Heart left ventricle (tissue), 13 donors: Measurements from ENCODE around the gene CSRP2.

Source experiments
- POLR2A ChIP-seq, 2 donors: fragments of 450-650 bp; IDR thresholded peaks; one replicate each; pipeline ENCODE4 v1.6.1; 2017; ENCODE audit warnings: antibody characterized with exemption in 2 of 2, mild to moderate bottlenecking in 2 of 2, moderate library complexity in 2 of 2
- TF ChIP-seq, protein P1 (sequence below), 12 donors: fragments of 200-600 bp; sonication (generic) in 4 of 12; IDR thresholded peaks; one replicate each; pipeline versions ENCODE4 v1.5.0 to v1.8.0; 2018 to 2022; ENCODE audit warnings: antibody characterized with exemption in 12 of 12, mild to moderate bottlenecking in 5 of 12
- donor health status: ischemic (EF 13 %, LVEDD 7.1; RV severe dilation, severe dysfunction).
- donor health status: DM: no; HTN: yes; CAD: no.
- donor health status: DM: no; HTN: no; CAD: no.
- donor health status: ischemic (EF 25% LVEDD 6.9; RV normal size, moderate dysfunction).
- donor health status: ischemic (EF 25% LVEDD 5.7; RV mildly dilated, moderate dysfunction).
- donor health status: ischemic (EF 35%, LVEDD 5.7; RV mildly dilated, moderate dysfunction).
- donor health status: nonischemic (EF 11% LVEDD 7.7; RV severe dilation, severe dysfunction).
- donor health status: DM: yes; HTN: yes; CAD: no.
- donor health status: PGD.
- donor health status: ischemic (EF 29% LVEDD 5.4; RV normal size, mild dysfunction).
- donor health status: nonischemic (EF 23%, LVEDD 6.1; RV moderate dilation, normal function).

DNA sequence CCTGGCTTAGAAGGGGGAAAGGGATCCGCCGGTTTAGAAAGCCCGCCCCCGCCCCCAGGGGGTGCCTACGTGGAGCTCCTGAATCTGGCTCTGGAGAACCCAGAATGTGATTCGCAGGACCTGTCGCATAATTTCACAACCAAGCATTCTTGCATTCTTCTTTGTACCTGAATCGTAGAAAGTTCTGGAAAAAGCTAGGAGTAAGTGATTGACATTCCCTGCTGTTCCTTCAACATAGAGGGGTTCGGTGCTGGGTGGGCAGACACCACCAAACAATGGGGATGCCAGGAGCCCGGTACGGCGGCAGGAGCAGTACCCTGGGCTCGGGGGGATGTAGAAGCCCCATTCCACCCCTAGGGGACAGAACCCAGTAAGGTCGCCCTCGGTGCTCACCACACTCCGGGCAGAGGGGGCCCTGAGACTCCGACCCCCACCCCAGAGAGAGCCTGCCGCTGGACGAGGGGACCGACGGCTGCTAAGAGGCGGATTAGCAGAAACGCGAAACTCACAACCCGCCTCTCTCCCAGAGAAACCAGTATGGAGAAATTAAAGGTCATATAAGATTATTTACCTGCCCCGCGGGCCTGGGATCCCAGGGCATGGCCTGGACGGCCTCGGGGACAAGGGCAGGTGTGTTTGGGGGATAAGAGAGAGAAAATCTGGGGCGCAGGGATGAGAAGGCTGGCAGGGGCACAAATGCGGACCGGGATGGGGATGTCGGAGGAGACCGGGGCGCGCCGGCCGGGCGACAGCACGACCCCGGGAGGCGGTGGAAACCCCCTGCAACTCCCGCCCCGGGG is 520 bp downstream of the CSRP2 start:
- TF ChIP-seq, protein P1, sequence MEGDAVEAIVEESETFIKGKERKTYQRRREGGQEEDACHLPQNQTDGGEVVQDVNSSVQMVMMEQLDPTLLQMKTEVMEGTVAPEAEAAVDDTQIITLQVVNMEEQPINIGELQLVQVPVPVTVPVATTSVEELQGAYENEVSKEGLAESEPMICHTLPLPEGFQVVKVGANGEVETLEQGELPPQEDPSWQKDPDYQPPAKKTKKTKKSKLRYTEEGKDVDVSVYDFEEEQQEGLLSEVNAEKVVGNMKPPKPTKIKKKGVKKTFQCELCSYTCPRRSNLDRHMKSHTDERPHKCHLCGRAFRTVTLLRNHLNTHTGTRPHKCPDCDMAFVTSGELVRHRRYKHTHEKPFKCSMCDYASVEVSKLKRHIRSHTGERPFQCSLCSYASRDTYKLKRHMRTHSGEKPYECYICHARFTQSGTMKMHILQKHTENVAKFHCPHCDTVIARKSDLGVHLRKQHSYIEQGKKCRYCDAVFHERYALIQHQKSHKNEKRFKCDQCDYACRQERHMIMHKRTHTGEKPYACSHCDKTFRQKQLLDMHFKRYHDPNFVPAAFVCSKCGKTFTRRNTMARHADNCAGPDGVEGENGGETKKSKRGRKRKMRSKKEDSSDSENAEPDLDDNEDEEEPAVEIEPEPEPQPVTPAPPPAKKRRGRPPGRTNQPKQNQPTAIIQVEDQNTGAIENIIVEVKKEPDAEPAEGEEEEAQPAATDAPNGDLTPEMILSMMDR (IDR thresholded peaks at IDR 0.05), result peak in 3 of 12 donors; percentile 15 to 23 (median 19)
- TF ChIP-seq POLR2A (IDR thresholded peaks at IDR 0.05), result no peak
